BLaER1 treated with 17β-estradiol and CSF1 and Interleukin-3, amounts not matched to agents 10 nM and 100 nM (cell line): Measurements from ENCODE around the gene PSD.
A peak's percentile ranks its signal among the peaks of the same experiment; 100 is the strongest.

Experiments
- H3K27ac ChIP-seq, 11 experiments: shearing (Covaris generic); formaldehyde crosslinking; 2 replicates each; pipeline ENCODE4 v1.8.1; 2022
- H3K27me3 ChIP-seq, 11 experiments: shearing (Covaris generic); formaldehyde crosslinking; 2 replicates each; pipeline ENCODE4 v1.8.1; 2022
- H3K36me3 ChIP-seq, 11 experiments: shearing (Covaris generic); formaldehyde crosslinking; 2 replicates each; pipeline ENCODE4 v1.8.1; 2022
- H3K4me1 ChIP-seq, 10 experiments: shearing (Covaris generic); formaldehyde crosslinking; 2 replicates each; pipeline ENCODE4 v1.8.1; 2022
- H3K4me2 ChIP-seq, 11 experiments: shearing (Covaris generic); formaldehyde crosslinking; 2 replicates each; pipeline ENCODE4 v1.8.1; 2022
- H3K4me3 ChIP-seq, 10 experiments: shearing (Covaris generic); formaldehyde crosslinking; 2 replicates each; pipeline ENCODE4 v1.8.1; 2022
- H3K9ac ChIP-seq, 11 experiments: shearing (Covaris generic); formaldehyde crosslinking; 2 replicates each; pipeline ENCODE4 v1.8.1; 2022
- H3K9me3 ChIP-seq, 11 experiments: shearing (Covaris generic); formaldehyde crosslinking; replicated peaks in 1 of 11; 2 replicates each; pipeline ENCODE4 v1.8.1; 2022
- H4K20me1 ChIP-seq, 11 experiments: shearing (Covaris generic); formaldehyde crosslinking; 2 replicates each; pipeline ENCODE4 v1.8.1; 2022
- Cebpa-rat ChIP-seq, 11 experiments: shearing (Covaris generic); IDR thresholded peaks; 2 replicates each; pipeline ENCODE4 v1.8.1; 2022

Gene PSD

DNA sequence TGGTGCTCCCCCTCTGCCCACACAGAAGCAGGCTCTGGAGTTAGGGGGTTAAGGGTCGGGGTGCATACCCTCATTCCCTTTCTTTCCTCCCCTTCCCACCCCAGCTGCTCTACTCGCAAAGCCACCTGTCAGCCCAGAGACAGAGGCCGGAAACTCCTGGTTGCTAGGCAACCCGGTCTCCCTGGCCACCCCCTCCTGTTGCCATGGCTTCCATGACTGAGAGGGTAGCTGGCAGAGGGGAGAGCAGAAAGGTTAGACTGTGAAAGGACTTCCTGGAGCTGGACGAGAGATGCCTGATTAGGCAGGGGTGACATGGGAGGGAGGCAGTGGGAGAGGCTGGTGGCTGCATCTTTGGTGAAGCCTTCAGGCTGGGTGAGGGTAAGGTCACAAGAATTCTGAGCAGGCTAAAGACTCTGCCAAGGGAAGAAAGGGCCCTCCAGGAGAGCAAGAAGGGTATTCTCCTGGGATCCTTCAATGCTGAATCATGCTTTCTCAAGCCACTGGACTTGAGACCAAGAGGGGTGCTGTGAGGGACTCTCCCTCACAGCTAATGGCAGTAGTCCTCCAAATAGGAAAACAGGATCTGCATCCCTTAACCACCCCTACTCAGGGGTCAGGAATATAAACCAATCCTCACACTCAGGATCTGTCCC, 5.4 kb downstream of the PSD start:
- peak overlapping the region in 2 of 11 experiments; percentile 9 to 23; a peak in 1 of 22 replicates for H3K9ac ChIP-seq
- H3K27ac ChIP-seq = no peak overlapping the region
- H3K4me2 ChIP-seq = peak overlapping the region in 9 of 11 experiments; percentile 32 to 65 (median 48); a peak in 18 of 22 replicates
- H3K27me3 ChIP-seq = peaks cover 60 to 100% (median 98%) of the 10 kb centered on the region in 11 experiments
- H3K36me3 ChIP-seq = no peaks in the 10 kb centered on the region
- H3K4me1 ChIP-seq = peaks cover 9 to 24% (median 13%) of the 10 kb centered on the region in 10 experiments
- peaks cover 0 to 68% (median 0%) of the 10 kb centered on the region in 11 experiments; a peak in 9 of 22 replicates for H4K20me1 ChIP-seq
- H3K9me3 ChIP-seq = no peaks in the 10 kb centered on the region
- no peak overlapping the region for H3K4me3 ChIP-seq
- no peak for TF ChIP-seq Cebpa-rat (IDR thresholded peaks at IDR 0.05)

DNA sequence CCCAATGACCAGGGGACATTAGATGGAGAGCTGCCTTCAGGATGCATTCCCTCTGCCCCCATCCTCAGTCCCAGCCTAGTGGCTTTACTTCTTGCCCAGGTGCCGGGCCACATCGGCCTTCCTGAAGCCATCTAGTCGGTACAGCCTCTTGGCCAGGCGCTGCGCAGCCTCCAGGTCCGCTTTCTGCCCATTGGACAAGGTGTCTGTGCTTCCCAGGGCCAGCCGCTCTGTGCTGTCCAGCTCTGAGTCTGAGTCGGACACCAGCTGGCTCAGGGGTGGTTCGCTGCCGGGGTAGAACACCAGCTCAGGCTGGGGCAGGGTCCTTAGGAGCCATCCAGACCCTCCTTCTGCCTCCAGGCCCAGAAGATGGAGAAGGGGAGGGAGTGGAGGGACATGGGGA, 6.3 kb downstream of the PSD start:
- H3K4me1 ChIP-seq = peaks cover 9 to 30% (median 12%) of the 10 kb centered on the region in 10 experiments
- H3K27me3 ChIP-seq = peaks cover 59 to 100% (median 98%) of the 10 kb centered on the region in 11 experiments
- no peaks in the 10 kb centered on the region for H3K9me3 ChIP-seq
- H4K20me1 ChIP-seq = peaks cover 0 to 75% (median 0%) of the 10 kb centered on the region in 11 experiments; a peak in 9 of 22 replicates
- no peak overlapping the region for H3K4me3 ChIP-seq
- no peak overlapping the region for H3K9ac ChIP-seq
- no peak for TF ChIP-seq Cebpa-rat (IDR thresholded peaks at IDR 0.05)
- no peaks in the 10 kb centered on the region for H3K36me3 ChIP-seq
- peak overlapping the region in 2 of 11 experiments; percentile 38 to 58; a peak in 2 of 22 replicates for H3K4me2 ChIP-seq
- H3K27ac ChIP-seq = no peak overlapping the region

DNA sequence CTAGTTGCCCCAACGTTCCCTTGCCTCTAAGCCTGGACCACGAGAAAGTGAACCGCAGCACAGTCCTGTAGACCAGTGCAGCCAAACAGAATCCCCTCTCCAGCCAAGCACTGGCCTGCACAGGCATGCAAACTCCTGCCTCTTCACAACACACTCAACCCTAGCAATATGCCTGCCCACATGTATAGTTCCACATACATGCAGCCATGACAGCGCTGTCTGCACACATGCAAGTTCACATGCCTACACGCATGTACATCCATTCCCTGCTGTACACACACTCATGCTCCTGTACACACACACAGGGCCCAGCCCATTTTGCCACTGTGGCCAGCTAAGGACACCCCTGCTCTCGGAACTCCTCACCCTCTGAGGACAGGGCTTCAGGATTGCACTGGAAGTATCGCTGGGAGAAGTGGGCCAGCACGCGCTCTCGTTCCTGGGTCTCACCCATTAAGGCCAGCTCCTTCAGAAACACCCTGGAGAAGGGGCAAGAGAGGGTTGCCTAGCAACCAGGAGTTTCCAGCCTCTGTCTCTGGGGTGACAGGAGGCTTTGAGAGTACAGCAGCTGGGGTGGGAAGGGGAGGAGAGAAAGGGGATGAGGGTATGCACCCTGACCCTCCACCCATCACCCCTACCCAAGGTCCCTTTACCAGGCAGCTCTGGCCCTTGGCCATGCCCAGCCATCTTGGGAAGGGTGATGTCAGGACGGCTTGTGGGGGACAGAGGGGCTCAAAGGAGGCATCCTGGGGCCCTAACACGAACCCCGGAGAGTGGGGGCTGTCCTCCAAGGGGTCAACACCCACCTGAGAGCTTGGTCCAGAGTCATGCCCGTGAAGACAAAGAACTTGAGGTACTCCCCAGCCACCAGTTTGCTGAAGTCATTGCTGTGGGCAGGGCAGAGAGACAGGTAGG, 7.0 kb downstream of the PSD start:
- H3K27ac ChIP-seq = no peak overlapping the region
- H3K4me2 ChIP-seq = no peak overlapping the region
- H4K20me1 ChIP-seq = peaks cover 0 to 75% (median 0%) of the 10 kb centered on the region in 11 experiments; a peak in 8 of 22 replicates
- H3K27me3 ChIP-seq = peaks cover 56 to 100% (median 95%) of the 10 kb centered on the region in 11 experiments
- H3K9me3 ChIP-seq = no peaks in the 10 kb centered on the region
- H3K4me1 ChIP-seq = peaks cover 9 to 26% (median 11%) of the 10 kb centered on the region in 10 experiments
- H3K36me3 ChIP-seq = no peaks in the 10 kb centered on the region
- H3K9ac ChIP-seq = no peak overlapping the region
- H3K4me3 ChIP-seq = no peak overlapping the region
- no peak for TF ChIP-seq Cebpa-rat (IDR thresholded peaks at IDR 0.05)

DNA sequence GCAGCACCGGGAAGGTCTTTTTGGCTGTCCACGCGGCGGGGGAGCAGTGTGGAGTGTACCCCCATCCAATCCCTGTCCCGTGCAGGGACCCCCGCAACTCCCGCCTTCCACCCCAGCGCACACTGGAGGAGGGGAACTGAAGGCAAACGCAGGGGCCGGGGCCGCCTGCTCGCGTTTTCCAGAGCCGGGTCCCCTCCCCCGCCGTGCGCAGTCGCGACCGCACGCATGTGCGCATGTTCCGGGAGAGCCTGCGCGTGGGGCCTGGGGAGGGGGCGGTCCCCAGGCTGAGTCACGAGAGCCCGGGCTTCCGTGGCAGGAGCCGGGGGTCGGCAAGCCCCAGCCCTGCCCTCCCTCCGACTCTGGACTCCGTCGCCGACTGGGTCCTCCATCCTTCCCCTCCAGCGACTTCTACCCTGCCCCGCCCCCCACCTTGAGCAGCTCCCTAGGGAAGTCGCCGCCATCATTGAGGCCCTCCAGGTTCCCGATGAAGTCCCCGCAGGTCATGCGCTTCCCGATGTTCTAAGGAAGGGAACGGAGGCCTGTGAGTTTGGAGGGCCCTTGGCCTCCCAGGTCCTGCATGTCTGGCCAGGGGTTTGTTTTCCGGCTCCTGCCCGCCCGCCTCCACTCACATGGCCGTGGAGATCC, 8.0 kb downstream of the PSD start:
- no peak for TF ChIP-seq Cebpa-rat (IDR thresholded peaks at IDR 0.05)
- no peaks in the 10 kb centered on the region for H3K9me3 ChIP-seq
- H3K4me1 ChIP-seq = peaks cover 9 to 26% (median 11%) of the 10 kb centered on the region in 10 experiments
- no peak overlapping the region for H3K27ac ChIP-seq
- H3K27me3 ChIP-seq = peaks cover 56 to 90% (median 85%) of the 10 kb centered on the region in 11 experiments
- H3K36me3 ChIP-seq = no peaks in the 10 kb centered on the region
- no peak overlapping the region for H3K9ac ChIP-seq
- no peak overlapping the region for H3K4me3 ChIP-seq
- peaks cover 0 to 64% (median 0%) of the 10 kb centered on the region in 11 experiments; a peak in 9 of 22 replicates for H4K20me1 ChIP-seq
- no peak overlapping the region for H3K4me2 ChIP-seq

DNA sequence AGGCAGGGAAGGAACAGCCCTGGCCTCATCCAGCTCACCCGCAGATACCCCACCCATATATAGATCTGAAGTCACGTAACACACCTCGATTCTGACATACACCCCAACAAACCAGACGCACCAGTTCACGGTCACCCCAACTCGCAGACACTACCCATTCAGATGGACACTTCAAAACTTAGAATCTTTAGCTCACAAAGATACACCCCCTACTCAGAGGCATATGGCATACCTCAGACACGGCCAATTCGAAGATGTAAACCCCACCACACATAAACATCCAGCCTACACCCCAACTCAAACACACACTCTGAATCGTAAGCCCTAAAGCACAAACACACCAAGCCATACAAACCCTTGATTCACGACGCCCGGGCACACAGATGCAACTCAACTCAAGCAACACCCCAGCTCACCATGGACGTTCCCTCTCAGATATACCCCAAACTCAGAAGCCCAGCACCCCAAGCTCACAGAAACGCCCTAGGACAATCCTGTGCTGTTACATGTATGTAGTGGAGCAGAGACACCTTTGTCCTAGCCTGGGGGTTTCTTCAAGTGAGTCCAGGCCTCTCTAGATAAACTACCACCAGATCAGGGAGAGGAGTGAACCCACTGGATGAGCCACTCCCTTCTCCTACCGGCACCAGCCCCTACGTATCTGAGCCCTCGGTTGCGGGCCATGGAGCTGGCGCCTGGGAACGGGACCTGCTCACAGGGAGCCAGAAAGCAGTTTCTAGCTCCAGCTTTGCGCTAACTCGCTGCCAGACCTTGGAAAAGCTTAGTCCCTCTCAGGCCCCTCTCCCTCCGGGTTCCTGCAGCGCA, 8.8 kb downstream of the PSD start:
- Histone ChIP-seq H3K27me3 (peaks cover 56 to 83% (median 77%) of the 10 kb centered on the region in 11 experiments), H4K20me1 (peaks cover 0 to 61% (median 0%) of the 10 kb centered on the region in 11 experiments; a peak in 9 of 22 replicates), H3K36me3 (no peaks in the 10 kb centered on the region), H3K27ac (no peak overlapping the region), H3K4me3 (no peak overlapping the region), H3K4me1 (peaks cover 9 to 23% (median 11%) of the 10 kb centered on the region in 10 experiments), H3K9ac (no peak overlapping the region), H3K9me3 (no peaks in the 10 kb centered on the region), H3K4me2 (no peak overlapping the region)
- TF ChIP-seq Cebpa-rat (IDR thresholded peaks at IDR 0.05) = no peak

GRCh38 chr10:102408728-102409603, 9.6 kb downstream of the PSD start:
- Histone ChIP-seq H3K27ac (no peak overlapping the region), H3K9me3 (no peaks in the 10 kb centered on the region), H3K36me3 (no peaks in the 10 kb centered on the region), H3K4me1 (peaks cover 9 to 15% (median 11%) of the 10 kb centered on the region in 10 experiments; a peak in 19 of 20 replicates), H3K27me3 (peaks cover 56 to 74% (median 69%) of the 10 kb centered on the region in 11 experiments), H3K9ac (no peak overlapping the region), H3K4me3 (no peak overlapping the region), H3K4me2 (no peak overlapping the region), H4K20me1 (peaks cover 0 to 59% (median 0%) of the 10 kb centered on the region in 11 experiments; a peak in 12 of 22 replicates)
- no peak for TF ChIP-seq Cebpa-rat (IDR thresholded peaks at IDR 0.05)

GRCh38 chr10:102408131-102408727, 10.4 kb downstream of the PSD start:
- Histone ChIP-seq H3K4me1 (peaks cover 6 to 14% (median 8%) of the 10 kb centered on the region in 10 experiments; a peak in 19 of 20 replicates), H4K20me1 (peaks cover 0 to 56% (median 5%) of the 10 kb centered on the region in 11 experiments; a peak in 15 of 22 replicates), H3K27ac (no peak overlapping the region), H3K27me3 (peaks cover 56 to 67% (median 61%) of the 10 kb centered on the region in 11 experiments), H3K9me3 (no peaks in the 10 kb centered on the region), H3K36me3 (peaks cover 0 to 5% (median 0%) of the 10 kb centered on the region in 11 experiments; a peak in 4 of 22 replicates), H3K4me3 (no peak overlapping the region), H3K4me2 (no peak overlapping the region; a peak in 1 of 22 replicates), H3K9ac (no peak overlapping the region)
- TF ChIP-seq Cebpa-rat (IDR thresholded peaks at IDR 0.05) = no peak
